ENCODE results near the gene ETV2. TPM values are rescaled to one million over a fixed set of nuclear protein-coding genes. Genes with fewer than 3 reads are reported as not detected.

ETV2 gene
- total RNA-seq, 3 donors from 2014 or later: 0.16 to 1.2 (median 0.56) TPM

- H3K27me3 Mint-ChIP-seq (ENCODE audit: low read depth): no peaks in the 10 kb centered on the region
- no peaks in the 10 kb centered on the region for H3K36me3 Mint-ChIP-seq (ENCODE audit: insufficient read depth)
- ATAC-seq (peak; percentile 100), DNase-seq (peak; percentile 91)
- no peak overlapping the region for H3K4me3 Mint-ChIP-seq
- no peaks in the 10 kb centered on the region for H3K4me1 Mint-ChIP-seq (ENCODE audit: low read depth)
- no peaks in the 10 kb centered on the region for H3K9me3 Mint-ChIP-seq
Observed at GRCh38 chr19:35693835-35694599, 52.5 kb downstream of the ETV2 start.

Other genes starting within 250 kb of the ETV2 start
- gene FFAR2, start 193.5 kb upstream of the ETV2 start, total RNA-seq: not detected
- gene KRTDAP, start 151.3 kb upstream of the ETV2 start, total RNA-seq: not detected
- 1 to 10 TPM in 1 of 3 donors, under 1 TPM in 2; 0.49 to 1.3 (median 0.95) TPM for gene DMKN, start 128.1 kb upstream of the ETV2 start, total RNA-seq
- not detected for gene SBSN, start 113.4 kb upstream of the ETV2 start, total RNA-seq
- gene GAPDHS, start 108.3 kb upstream of the ETV2 start, total RNA-seq: not detected
- 100 to 1,000 TPM; 111 to 148 (median 115) TPM for gene TMEM147, start 96.1 kb upstream of the ETV2 start, total RNA-seq
- not detected for gene ATP4A, start 78.1 kb upstream of the ETV2 start, total RNA-seq
- not detected for gene PMIS2, start 55.6 kb upstream of the ETV2 start, total RNA-seq
- 10 to 100 TPM; 39.2 to 48.1 (median 41.3) TPM for gene HAUS5, start 29.0 kb upstream of the ETV2 start, total RNA-seq
- 100 to 1,000 TPM; 136 to 153 (median 139) TPM for gene RBM42, start 12.7 kb upstream of the ETV2 start, total RNA-seq
- gene COX6B1, start 6.6 kb downstream of the ETV2 start, total RNA-seq: 100 to 1,000 TPM; 462 to 480 (median 465) TPM
- under 1 TPM; 0.22 to 0.26 (median 0.23) TPM for gene UPK1A, start 24.8 kb downstream of the ETV2 start, total RNA-seq
- 100 to 1,000 TPM in 2 of 3 donors, 10 to 100 TPM in 1; 90.8 to 136 (median 101) TPM for gene ZBTB32, start 62.8 kb downstream of the ETV2 start, total RNA-seq
- 10 to 100 TPM; 64.1 to 74.8 (median 74.5) TPM for gene KMT2B, start 76.3 kb downstream of the ETV2 start, total RNA-seq
- 10 to 100 TPM; 24.0 to 32.7 (median 29.8) TPM for gene IGFLR1, start 100.7 kb downstream of the ETV2 start, total RNA-seq
- 10 to 100 TPM; 18.9 to 25.2 (median 19.4) TPM for gene U2AF1L4, start 103.7 kb downstream of the ETV2 start, total RNA-seq
- 10 to 100 TPM; 46.1 to 49.3 (median 47.9) TPM for gene PSENEN, start 103.9 kb downstream of the ETV2 start, total RNA-seq
- 1 to 10 TPM; 5.8 to 6.4 (median 6.4) TPM for gene LIN37, start 106.8 kb downstream of the ETV2 start, total RNA-seq
- under 1 TPM; 0.22 to 0.46 (median 0.37) TPM for gene HSPB6, start 115.3 kb downstream of the ETV2 start, total RNA-seq
- gene PROSER3, start 116.4 kb downstream of the ETV2 start, total RNA-seq: 10 to 100 TPM; 27.2 to 33.7 (median 27.3) TPM
- 1 to 10 TPM; 5.5 to 6.9 (median 6.2) TPM for gene ARHGAP33, start 133.8 kb downstream of the ETV2 start, total RNA-seq
- gene PRODH2, start 171.1 kb downstream of the ETV2 start, total RNA-seq: not detected
- gene NPHS1, start 210.8 kb downstream of the ETV2 start, total RNA-seq: under 1 TPM in 2 of 3 donors, not detected in 1; 0.13 to 0.16 TPM
- gene KIRREL2, start 215.2 kb downstream of the ETV2 start, total RNA-seq: under 1 TPM; 0.24 to 0.92 (median 0.86) TPM
- under 1 TPM in 2 of 3 donors, not detected in 1; 0.24 to 0.34 TPM for gene APLP1, start 226.8 kb downstream of the ETV2 start, total RNA-seq